Left renal cortex interstitium (tissue), 4 donors: ENCODE measurements around the gene SORL1. TPM values are rescaled to one million over a fixed set of nuclear protein-coding genes. Genes with fewer than 3 reads are reported as not detected.
A peak's percentile ranks its signal among the peaks of the same experiment; 100 is the strongest.
"Not testable (repeated sequence)": the region's sequence is repeated elsewhere in the genome, so short reads cannot be mapped to it uniquely, and the experiment has no call there.

Experiments
- DNase-seq, 4 donors: peaks; one replicate each; pipeline ENCODE4 v3.0.0-alpha.2; 2013; ENCODE audit warnings: low read depth in 4 of 4, low spot score in 2 of 4, missing footprints in 1 of 4
- polyA plus RNA-seq, 4 donors: library from polyadenylated mRNA; unstranded; fragments of 120-200 nt; gene quantifications; one replicate each; pipeline ENCODE4 v1.2.1, GENCODE V29; 2013; ENCODE audit not compliant: insufficient read length in 4 of 4

The SORL1 gene
- polyA plus RNA-seq, 4 donors, result 28.7 to 57.9 (median 35.7) TPM

GRCh38 chr11:121556937-121557336 lies 104.8 kb downstream of the SORL1 start:
- DNase-seq, result no peak

GRCh38 chr11:121557348-121557747 lies 105.2 kb downstream of the SORL1 start:
- DNase-seq, result no peak

GRCh38 chr11:121559606-121560200 lies 107.6 kb downstream of the SORL1 start:
- DNase-seq, result no peak

- no peak for DNase-seq
Measured at GRCh38 chr11:121560236-121560635, 108.1 kb downstream of the SORL1 start.

- DNase-seq, result no peak
Measured at GRCh38 chr11:121561240-121561639, 109.1 kb downstream of the SORL1 start.

- no peak for DNase-seq
Measured at GRCh38 chr11:121561716-121562115, 109.6 kb downstream of the SORL1 start.

GRCh38 chr11:121563003-121563402 lies 110.9 kb downstream of the SORL1 start:
- no peak for DNase-seq

- DNase-seq, result no peak
Measured at GRCh38 chr11:121563900-121564822, 112.0 kb downstream of the SORL1 start.

GRCh38 chr11:121564948-121565684 lies 113.0 kb downstream of the SORL1 start:
- no peak for DNase-seq

GRCh38 chr11:121566279-121567168 lies 114.4 kb downstream of the SORL1 start:
- no peak for DNase-seq

- no peak for DNase-seq
Measured at GRCh38 chr11:121567995-121568394, 115.9 kb downstream of the SORL1 start.

GRCh38 chr11:121569332-121570299 lies 117.5 kb downstream of the SORL1 start:
- not testable (repeated sequence) for DNase-seq

- no peak for DNase-seq
Measured at GRCh38 chr11:121570453-121570852, 118.3 kb downstream of the SORL1 start.

- DNase-seq, result no peak
Measured at GRCh38 chr11:121571506-121571905, 119.4 kb downstream of the SORL1 start.

- no peak for DNase-seq
Measured at GRCh38 chr11:121572571-121573059, 120.5 kb downstream of the SORL1 start.

- no peak for DNase-seq
Measured at GRCh38 chr11:121574801-121575200, 122.7 kb downstream of the SORL1 start.

GRCh38 chr11:121575250-121575962 lies 123.3 kb downstream of the SORL1 start:
- peak in 1 of 4 donors; percentile 47 for DNase-seq

GRCh38 chr11:121575963-121576290 lies 123.8 kb downstream of the SORL1 start:
- DNase-seq, result no peak
